ENCODE data around the gene R3HDM2. TPM values are rescaled to one million over a fixed set of nuclear protein-coding genes. Genes with fewer than 3 reads are reported as not detected.

Gene R3HDM2
- total RNA-seq, 4 donors from 2014 or later: 30.7 to 40.8 (median 35.5) TPM

GRCh38 chr12:57470970-57471656 lies 40.3 kb upstream of the R3HDM2 start:
- intact Hi-C loops (cut with DNase I): no loop called here
- Histone ChIP-seq H3K27me3 (peaks cover 8% of the 10 kb centered on the region), H3K27ac (no peak overlapping the region), H3K4me3 (replicated peaks in 1 of 3) (no peak overlapping the region), H3K4me1 (peaks cover 12 to 13% of the 10 kb centered on the region in 2 donors), H3K36me3 (no peaks in the 10 kb centered on the region), H3K9me3 (no peaks in the 10 kb centered on the region)
- no peak for DNase-seq
- WGBS, 2 donors: 83 to 90% methylated on average over 3 to 4 of the region's 4 CpGs
- TF ChIP-seq POLR2A (IDR thresholded peaks at IDR 0.05): no peak
- TF ChIP-seq CTCF (IDR thresholded peaks at IDR 0.05): no peak

- Histone ChIP-seq H3K27me3 (peaks cover 1% of the 10 kb centered on the region), H3K4me3 (replicated peaks in 1 of 3) (no peak overlapping the region), H3K9me3 (no peaks in the 10 kb centered on the region), H3K27ac (no peak overlapping the region), H3K4me1 (peaks cover 5 to 6% of the 10 kb centered on the region in 2 donors), H3K36me3 (no peaks in the 10 kb centered on the region)
- WGBS, 2 donors: 94% methylated on average over 10 to 14 of the region's 14 CpGs
- intact Hi-C loops (cut with DNase I): no loop called here
- TF ChIP-seq POLR2A (IDR thresholded peaks at IDR 0.05) (no peak), CTCF (IDR thresholded peaks at IDR 0.05) (no peak)
- DNase-seq: no peak
Measured at GRCh38 chr12:57470286-57470969, 39.6 kb upstream of the R3HDM2 start.

- no peak overlapping the region for H3K27ac ChIP-seq
- TF ChIP-seq POLR2A (IDR thresholded peaks at IDR 0.05): no peak
- no peak overlapping the region for H3K4me3 ChIP-seq (replicated peaks in 1 of 3)
- H3K4me1 ChIP-seq: no peaks in the 10 kb centered on the region
- H3K36me3 ChIP-seq: no peaks in the 10 kb centered on the region
- no peaks in the 10 kb centered on the region for H3K27me3 ChIP-seq
- intact Hi-C loops (cut with DNase I): no loop called here
- no peak for DNase-seq
- H3K9me3 ChIP-seq: no peaks in the 10 kb centered on the region
- 78 to 88% methylated on average over 5 to 10 of the region's 10 CpGs for WGBS, 2 donors
Measured at GRCh38 chr12:57469296-57470164, 38.7 kb upstream of the R3HDM2 start.

GRCh38 chr12:57467915-57468314 lies 37.1 kb upstream of the R3HDM2 start:
- DNase-seq: no peak
- WGBS, 2 donors: 78 to 80% methylated on average over 11 of the region's 11 CpGs
- Histone ChIP-seq H3K36me3 (no peaks in the 10 kb centered on the region), H3K9me3 (no peaks in the 10 kb centered on the region), H3K4me3 (replicated peaks in 1 of 3) (no peak overlapping the region), H3K27ac (no peak overlapping the region), H3K27me3 (no peaks in the 10 kb centered on the region), H3K4me1 (no peaks in the 10 kb centered on the region)
- intact Hi-C loops (cut with DNase I): no loop called here
- TF ChIP-seq POLR2A (IDR thresholded peaks at IDR 0.05) (no peak), CTCF (IDR thresholded peaks at IDR 0.05) (no peak)

GRCh38 chr12:57467212-57467874 lies 36.5 kb upstream of the R3HDM2 start:
- no peak for DNase-seq
- Histone ChIP-seq H3K4me1 (no peaks in the 10 kb centered on the region), H3K27me3 (no peaks in the 10 kb centered on the region), H3K36me3 (no peaks in the 10 kb centered on the region), H3K27ac (no peak overlapping the region), H3K9me3 (no peaks in the 10 kb centered on the region), H3K4me3 (replicated peaks in 1 of 3) (no peak overlapping the region)
- intact Hi-C loops (cut with DNase I): no loop called here
- TF ChIP-seq POLR2A (IDR thresholded peaks at IDR 0.05) (no peak), CTCF (IDR thresholded peaks at IDR 0.05) (no peak)
- 80 to 89% methylated on average over 12 of the region's 12 CpGs for WGBS, 2 donors
